ENCODE data around the gene BCL2L11. TPM values are rescaled to one million over a fixed set of nuclear protein-coding genes. Genes with fewer than 3 reads are reported as not detected.

The BCL2L11 gene
- total and polyA plus RNA-seq, 10 of the 15 experiments (the other 5 are each of a cell fraction or from before 2014, with no cell fraction given): 0.29 to 10.1 (median 1.1) TPM

DNA sequence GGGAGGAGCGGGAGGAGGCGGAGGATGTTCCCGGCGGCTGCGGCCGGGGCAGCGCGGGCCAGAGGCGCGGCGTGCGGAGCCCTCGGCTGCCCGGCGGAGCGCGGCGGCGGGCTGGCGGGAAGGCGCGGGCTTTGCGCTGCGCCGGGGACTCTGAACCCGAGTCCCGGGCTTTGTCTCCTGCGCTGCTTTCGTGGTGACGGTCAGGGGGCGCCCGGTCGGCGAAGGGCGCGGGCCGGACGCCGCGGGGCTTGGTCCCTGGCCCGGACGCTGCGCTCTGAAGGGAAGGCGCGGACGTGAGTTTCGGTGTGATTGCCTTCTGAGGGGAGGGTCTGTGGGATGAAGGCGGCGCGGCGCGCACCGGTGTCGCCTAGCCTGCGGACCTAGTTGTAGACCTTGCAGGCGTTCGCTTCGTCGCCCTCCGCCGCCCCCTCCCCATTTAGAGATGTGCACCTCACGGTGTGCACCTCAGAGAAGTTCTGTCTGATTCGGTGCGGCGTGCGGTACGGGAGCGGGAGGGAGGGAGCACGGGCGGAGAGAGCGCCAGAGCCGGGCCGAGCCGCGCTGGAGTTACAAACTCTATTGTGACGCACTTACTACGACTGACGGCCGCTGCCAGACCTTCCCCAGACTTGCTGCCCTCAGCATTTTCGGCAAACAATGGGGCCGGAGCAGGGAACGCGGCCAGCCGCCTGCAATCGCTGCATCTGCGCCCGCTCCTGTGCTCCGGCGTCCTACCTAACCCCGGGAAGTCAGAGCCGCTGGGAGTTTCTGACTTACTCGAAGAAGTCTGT lies 2.1 kb downstream of the BCL2L11 start (continued):
- TF ChIP-seq, protein P1, sequence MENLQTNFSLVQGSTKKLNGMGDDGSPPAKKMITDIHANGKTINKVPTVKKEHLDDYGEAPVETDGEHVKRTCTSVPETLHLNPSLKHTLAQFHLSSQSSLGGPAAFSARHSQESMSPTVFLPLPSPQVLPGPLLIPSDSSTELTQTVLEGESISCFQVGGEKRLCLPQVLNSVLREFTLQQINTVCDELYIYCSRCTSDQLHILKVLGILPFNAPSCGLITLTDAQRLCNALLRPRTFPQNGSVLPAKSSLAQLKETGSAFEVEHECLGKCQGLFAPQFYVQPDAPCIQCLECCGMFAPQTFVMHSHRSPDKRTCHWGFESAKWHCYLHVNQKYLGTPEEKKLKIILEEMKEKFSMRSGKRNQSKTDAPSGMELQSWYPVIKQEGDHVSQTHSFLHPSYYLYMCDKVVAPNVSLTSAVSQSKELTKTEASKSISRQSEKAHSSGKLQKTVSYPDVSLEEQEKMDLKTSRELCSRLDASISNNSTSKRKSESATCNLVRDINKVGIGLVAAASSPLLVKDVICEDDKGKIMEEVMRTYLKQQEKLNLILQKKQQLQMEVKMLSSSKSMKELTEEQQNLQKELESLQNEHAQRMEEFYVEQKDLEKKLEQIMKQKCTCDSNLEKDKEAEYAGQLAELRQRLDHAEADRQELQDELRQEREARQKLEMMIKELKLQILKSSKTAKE (IDR thresholded peaks at IDR 0.05; ENCODE audit: low read depth, poor library complexity, severe bottlenecking): no peak
- TF ChIP-seq PAX5 (IDR thresholded peaks at IDR 0.05; ENCODE audit: borderline replicate concordance, low read depth, low read length) (no peak), SMARCA5 (IDR thresholded peaks at IDR 0.05) (0 out of 2 replicates have a peak, but pooled peaks have one; percentile 56), BACH1 (IDR thresholded peaks at IDR 0.05; ENCODE audit: borderline replicate concordance) (0 out of 2 replicates have a peak, but pooled peaks have one; percentile 8), MXI1 (IDR thresholded peaks at IDR 0.05; ENCODE audit: low read depth, low read length) (0 out of 2 replicates have a peak, but pooled peaks have one; percentile 4), IKZF1 (conservative IDR thresholded peaks at IDR 0.05) (peak; percentile 68), SREBF1 (IDR thresholded peaks at IDR 0.05; ENCODE audit: low read length) (no peak), HCFC1 (IDR thresholded peaks at IDR 0.05; ENCODE audit: low read length) (no peak), MEF2A (IDR thresholded peaks at IDR 0.05; ENCODE audit: insufficient read depth, low read depth, low read length) (no peak), RB1 (IDR thresholded peaks at IDR 0.05; ENCODE audit: borderline replicate concordance) (peak; percentile 87; the same call in 1 of the 2 replicates), CBX5 (IDR thresholded peaks at IDR 0.05; ENCODE audit: low read depth) (no peak), NR2C1 (IDR thresholded peaks at IDR 0.05) (no peak)
- TF ChIP-seq, protein P2, sequence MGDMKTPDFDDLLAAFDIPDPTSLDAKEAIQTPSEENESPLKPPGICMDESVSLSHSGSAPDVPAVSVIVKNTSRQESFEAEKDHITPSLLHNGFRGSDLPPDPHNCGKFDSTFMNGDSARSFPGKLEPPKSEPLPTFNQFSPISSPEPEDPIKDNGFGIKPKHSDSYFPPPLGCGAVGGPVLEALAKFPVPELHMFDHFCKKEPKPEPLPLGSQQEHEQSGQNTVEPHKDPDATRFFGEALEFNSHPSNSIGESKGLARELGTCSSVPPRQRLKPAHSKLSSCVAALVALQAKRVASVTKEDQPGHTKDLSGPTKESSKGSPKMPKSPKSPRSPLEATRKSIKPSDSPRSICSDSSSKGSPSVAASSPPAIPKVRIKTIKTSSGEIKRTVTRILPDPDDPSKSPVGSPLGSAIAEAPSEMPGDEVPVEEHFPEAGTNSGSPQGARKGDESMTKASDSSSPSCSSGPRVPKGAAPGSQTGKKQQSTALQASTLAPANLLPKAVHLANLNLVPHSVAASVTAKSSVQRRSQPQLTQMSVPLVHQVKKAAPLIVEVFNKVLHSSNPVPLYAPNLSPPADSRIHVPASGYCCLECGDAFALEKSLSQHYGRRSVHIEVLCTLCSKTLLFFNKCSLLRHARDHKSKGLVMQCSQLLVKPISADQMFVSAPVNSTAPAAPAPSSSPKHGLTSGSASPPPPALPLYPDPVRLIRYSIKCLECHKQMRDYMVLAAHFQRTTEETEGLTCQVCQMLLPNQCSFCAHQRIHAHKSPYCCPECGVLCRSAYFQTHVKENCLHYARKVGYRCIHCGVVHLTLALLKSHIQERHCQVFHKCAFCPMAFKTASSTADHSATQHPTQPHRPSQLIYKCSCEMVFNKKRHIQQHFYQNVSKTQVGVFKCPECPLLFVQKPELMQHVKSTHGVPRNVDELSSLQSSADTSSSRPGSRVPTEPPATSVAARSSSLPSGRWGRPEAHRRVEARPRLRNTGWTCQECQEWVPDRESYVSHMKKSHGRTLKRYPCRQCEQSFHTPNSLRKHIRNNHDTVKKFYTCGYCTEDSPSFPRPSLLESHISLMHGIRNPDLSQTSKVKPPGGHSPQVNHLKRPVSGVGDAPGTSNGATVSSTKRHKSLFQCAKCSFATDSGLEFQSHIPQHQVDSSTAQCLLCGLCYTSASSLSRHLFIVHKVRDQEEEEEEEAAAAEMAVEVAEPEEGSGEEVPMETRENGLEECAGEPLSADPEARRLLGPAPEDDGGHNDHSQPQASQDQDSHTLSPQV (IDR thresholded peaks at IDR 0.05): no peak
- TF ChIP-seq, protein P3, sequence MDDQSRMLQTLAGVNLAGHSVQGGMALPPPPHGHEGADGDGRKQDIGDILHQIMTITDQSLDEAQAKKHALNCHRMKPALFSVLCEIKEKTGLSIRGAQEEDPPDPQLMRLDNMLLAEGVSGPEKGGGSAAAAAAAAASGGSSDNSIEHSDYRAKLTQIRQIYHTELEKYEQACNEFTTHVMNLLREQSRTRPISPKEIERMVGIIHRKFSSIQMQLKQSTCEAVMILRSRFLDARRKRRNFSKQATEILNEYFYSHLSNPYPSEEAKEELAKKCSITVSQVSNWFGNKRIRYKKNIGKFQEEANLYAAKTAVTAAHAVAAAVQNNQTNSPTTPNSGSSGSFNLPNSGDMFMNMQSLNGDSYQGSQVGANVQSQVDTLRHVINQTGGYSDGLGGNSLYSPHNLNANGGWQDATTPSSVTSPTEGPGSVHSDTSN (IDR thresholded peaks at IDR 0.05; ENCODE audit: insufficient replicate concordance, low read depth, low read length): no peak
- TF ChIP-seq, protein P4, sequence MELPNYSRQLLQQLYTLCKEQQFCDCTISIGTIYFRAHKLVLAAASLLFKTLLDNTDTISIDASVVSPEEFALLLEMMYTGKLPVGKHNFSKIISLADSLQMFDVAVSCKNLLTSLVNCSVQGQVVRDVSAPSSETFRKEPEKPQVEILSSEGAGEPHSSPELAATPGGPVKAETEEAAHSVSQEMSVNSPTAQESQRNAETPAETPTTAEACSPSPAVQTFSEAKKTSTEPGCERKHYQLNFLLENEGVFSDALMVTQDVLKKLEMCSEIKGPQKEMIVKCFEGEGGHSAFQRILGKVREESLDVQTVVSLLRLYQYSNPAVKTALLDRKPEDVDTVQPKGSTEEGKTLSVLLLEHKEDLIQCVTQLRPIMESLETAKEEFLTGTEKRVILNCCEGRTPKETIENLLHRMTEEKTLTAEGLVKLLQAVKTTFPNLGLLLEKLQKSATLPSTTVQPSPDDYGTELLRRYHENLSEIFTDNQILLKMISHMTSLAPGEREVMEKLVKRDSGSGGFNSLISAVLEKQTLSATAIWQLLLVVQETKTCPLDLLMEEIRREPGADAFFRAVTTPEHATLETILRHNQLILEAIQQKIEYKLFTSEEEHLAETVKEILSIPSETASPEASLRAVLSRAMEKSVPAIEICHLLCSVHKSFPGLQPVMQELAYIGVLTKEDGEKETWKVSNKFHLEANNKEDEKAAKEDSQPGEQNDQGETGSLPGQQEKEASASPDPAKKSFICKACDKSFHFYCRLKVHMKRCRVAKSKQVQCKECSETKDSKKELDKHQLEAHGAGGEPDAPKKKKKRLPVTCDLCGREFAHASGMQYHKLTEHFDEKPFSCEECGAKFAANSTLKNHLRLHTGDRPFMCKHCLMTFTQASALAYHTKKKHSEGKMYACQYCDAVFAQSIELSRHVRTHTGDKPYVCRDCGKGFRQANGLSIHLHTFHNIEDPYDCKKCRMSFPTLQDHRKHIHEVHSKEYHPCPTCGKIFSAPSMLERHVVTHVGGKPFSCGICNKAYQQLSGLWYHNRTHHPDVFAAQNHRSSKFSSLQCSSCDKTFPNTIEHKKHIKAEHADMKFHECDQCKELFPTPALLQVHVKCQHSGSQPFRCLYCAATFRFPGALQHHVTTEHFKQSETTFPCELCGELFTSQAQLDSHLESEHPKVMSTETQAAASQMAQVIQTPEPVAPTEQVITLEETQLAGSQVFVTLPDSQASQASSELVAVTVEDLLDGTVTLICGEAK (IDR thresholded peaks at IDR 0.05; ENCODE audit: borderline replicate concordance): no peak
- TF ChIP-seq, protein P5, sequence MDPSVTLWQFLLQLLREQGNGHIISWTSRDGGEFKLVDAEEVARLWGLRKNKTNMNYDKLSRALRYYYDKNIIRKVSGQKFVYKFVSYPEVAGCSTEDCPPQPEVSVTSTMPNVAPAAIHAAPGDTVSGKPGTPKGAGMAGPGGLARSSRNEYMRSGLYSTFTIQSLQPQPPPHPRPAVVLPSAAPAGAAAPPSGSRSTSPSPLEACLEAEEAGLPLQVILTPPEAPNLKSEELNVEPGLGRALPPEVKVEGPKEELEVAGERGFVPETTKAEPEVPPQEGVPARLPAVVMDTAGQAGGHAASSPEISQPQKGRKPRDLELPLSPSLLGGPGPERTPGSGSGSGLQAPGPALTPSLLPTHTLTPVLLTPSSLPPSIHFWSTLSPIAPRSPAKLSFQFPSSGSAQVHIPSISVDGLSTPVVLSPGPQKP (IDR thresholded peaks at IDR 0.05; ENCODE audit: low read depth, low read length): no peak

All from GM12878 (cell line).